NCI-H460 (cell line): ENCODE measurements around the gene CPZ. TPM values are rescaled to one million over a fixed set of nuclear protein-coding genes. Genes with fewer than 3 reads are reported as not detected.

Experiments
- DNase-seq: peaks from one replicate; pipeline ENCODE4 v3.0.0-alpha.2; 2016; ENCODE audit warnings: low read depth; ENCODE audit errors: extremely low read depth
- polyA plus RNA-seq: library from polyadenylated mRNA; depleted of rRNA; stranded (reverse); fragments of >200 nt; gene quantifications from 2 replicates; pipeline ENCODE4 v1.2.3, GENCODE V29; 2014; cell fraction: nucleus; rRNA removed
- total RNA-seq: library from RNA; depleted of rRNA; stranded (reverse); fragments of >200 nt; shearing (Covaris generic); gene quantifications from 2 replicates; pipeline ENCODE4 v1.2.3, GENCODE V29; 2014; rRNA removed

CPZ gene
- 0.32 TPM in 1 of 2 replicates, not detected in the other for total RNA-seq
- polyA plus RNA-seq, result 1.3 and 1.4 TPM in 2 replicates

DNA sequence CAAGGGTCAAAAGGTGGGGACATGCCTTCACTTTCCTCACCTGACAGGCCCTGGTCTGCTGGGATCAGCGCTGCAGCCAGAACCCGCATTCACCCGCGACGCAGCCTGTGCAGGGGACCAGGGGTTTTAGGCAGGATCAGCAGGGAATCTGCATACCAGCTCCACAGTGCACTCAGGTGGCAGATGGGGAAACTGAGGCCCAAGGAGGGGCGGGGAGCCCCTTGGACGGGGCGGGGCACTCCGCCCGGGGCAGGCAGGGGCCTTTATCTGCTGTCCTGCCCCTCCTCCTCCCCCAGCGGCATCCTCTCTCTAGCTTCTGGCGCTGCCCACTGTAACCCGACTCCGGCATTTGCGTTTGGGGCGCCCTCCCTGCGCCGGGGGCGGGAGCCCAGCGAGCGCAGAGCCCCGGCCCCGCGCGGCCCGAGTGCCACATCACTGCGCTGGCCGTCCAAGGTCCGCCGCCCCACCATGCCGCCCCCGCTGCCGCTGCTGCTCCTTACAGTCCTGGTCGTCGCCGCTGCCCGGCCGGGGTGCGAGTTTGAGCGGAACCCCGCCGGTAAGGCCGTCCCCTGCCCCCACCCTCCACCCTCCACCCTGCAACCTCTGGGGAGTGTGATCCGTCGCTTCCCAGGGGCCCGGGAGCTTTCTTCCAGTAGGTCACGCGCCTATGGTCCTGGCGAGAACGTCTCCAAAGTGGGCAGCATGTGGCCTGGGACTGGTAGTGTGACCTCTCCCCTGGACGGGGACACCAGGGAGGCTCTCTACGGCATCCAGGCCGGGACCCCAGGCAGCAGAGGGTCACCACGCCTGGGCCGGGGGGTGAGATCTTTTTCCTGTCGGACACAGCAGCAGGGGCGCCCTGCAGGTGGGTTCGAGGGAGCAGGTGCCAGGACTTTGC lies at the start of gene CPZ:
TSS of gene CPZ (plus strand) at position 400 of the 898 bp plus-strand sequence. CDS start at position 469, 69 bp downstream.
- DNase-seq, result no peak

DNA sequence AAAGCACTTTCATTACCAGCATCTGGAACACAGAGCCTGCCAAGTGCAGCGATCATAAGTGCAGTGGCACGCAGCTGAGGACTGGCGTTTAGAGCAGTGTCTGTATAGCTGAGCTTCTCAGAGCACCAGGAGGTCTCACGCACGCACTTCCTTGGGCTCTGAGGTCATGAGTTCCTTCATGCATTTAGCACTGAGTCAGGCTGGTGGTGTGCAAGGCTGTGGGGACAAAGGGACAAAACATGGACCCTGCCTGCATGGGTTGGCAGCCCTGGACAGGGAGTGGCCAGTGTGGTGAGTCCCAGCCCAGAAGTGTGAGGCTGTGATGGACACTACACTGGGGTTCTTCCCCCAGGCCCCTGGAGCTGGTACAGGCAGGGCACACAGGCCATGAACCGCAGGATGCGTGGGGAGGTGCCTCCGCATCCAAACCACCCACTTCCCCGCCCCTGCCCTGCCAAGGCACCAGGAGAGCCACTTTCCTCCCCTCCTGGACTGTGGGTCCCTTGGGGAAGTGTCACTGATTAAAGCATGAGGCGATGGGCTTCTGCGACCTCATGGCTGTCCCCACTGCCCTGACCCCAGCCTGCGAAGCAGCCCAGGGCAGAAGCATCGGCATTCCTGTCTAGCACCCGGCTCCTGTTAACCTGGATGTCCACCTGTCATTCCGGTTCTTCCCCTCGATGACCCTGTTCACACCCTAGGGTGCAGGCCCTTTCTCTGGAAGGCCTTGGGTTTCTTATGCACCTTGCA lies 49.6 kb upstream of the CPZ start:
- DNase-seq, result no peak

- no peak for DNase-seq
Measured at GRCh38 chr4:8543623-8544022, 48.9 kb upstream of the CPZ start.

- no peak for DNase-seq
Measured at GRCh38 chr4:8544282-8544681, 48.3 kb upstream of the CPZ start.

DNA sequence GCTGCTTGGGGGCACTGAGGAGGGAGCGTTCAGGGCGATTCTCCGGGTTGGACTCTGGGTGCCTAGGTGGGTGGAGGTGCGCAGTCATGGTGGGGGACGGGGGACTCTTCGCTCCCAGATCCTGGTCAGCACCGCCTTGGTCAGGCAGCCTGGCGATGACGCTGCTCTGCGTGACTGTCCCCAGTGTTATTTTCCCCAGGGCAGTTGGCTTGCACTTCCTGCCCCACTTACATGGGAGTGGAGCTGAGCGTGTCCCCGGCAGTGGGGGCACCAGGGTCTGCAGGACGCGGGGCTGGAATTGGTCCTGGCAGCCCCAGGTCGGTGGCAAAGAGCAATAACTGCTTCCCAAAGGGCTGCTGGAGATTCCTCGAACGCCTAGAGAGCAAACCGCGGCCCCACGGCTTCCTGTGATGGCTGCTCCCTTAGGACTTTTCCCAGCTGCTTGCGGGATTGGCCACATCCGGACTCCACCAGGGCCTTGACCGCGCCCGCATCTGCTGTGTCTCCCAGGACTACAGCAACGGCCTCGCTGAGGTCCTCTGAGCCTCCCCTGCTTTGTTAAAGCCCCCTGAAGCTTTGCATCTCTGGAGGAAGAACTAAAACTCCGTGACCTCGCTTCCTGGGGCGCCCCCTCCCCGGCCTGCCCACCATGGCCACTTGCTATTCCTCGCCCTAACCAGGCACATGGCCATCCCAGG lies 47.7 kb upstream of the CPZ start:
- DNase-seq, result no peak

DNA sequence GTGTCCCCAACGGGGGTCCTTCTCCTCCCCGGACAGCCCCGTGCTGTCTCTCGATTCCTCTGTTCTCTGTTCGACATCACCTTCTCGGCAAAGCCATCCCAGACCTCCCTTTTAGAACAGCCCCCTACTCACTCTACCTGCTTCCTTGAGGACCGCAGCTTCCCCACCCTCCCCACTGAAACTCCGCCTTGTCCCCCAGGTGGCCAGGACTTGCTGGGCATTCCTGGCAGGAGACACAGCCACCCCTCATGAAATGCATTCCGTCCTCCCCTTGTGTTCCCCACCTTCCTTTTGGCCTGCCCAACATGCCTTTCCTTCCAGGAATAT lies 47.2 kb upstream of the CPZ start:
- no peak for DNase-seq

DNA sequence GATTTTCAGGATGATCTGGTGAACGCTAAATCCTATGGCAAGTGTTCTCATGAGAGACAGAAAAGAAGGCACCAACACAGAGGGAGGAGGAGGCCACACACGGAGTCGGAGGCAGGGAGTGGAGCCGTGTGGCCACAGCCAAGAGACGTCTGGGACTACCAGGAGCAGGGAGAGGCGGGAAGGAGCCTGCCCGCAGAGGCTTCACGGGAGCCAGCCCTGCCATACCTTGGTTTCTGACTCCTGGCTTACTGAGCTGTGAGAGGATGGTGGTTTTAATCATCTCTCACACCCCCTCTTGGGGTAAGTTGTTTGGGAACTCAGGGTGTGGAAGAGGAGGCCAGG lies 45.8 kb upstream of the CPZ start:
- no peak for DNase-seq

- DNase-seq, result no peak
Measured at GRCh38 chr4:8547108-8547911, 45.3 kb upstream of the CPZ start.

DNA sequence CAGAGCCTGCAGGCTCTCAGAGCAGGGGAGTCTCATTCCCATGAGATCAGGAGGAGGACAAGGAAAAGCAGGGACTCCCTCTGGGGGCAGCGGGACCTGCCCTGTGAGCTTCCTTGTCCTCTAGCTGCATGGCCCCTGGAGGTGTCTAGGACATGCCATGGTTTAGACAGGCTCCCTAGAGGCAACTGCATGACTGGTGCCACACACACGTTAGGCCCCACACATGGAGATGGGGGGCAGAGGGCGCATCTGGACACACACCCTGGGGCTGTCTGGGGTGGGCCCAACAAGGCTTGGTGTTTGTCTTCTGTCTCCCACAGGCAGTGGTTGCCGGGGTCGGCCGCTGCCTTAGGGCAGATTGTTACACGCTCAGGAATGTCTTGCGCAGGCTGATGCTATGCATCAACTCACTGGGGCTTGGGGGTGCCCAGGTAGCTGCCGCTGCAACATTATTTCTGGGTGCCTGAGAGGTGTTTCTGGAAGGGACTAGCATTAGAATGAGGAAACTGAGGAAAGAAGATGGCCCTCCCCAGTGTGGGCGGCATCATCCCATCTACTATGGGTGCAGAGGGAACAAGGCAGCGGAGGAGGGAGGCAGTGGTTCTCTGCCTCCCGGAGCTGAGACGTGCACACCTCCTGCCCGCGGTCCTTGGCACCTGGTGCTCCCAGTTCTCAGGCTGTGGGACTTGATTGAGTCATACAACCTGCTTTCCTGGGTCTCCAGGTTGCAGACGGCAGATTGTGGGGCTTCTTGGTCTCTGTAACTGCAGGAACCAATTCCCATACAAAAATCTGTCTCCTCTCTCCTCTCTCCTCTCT lies 44.4 kb upstream of the CPZ start:
- no peak for DNase-seq

- DNase-seq, result no peak
Measured at GRCh38 chr4:8548731-8549351, 43.7 kb upstream of the CPZ start.

GRCh38 chr4:8549352-8549931 lies 43.1 kb upstream of the CPZ start:
- DNase-seq, result no peak

DNA sequence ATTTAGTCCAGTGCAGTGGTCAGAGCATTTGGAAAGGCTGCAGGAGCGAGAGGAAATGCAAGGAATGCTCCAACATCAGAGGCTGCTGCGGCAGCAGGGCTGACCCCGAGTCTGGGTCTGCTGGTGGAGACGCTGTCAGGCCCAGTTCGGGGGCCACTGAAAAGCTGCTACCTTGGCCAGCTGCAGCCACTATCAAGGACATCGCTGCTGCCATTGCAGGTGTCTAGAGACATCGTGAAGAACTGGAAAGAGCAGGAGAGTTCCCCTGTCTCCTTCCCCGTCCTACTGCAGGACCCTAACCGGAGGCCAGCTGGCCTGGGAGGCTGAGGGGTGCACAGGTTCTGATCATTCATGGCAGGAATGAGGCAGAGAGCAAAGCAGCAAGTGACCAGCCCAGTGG lies 41.9 kb upstream of the CPZ start:
- DNase-seq, result no peak

GRCh38 chr4:8552024-8552423 lies 40.5 kb upstream of the CPZ start:
- no peak for DNase-seq

DNA sequence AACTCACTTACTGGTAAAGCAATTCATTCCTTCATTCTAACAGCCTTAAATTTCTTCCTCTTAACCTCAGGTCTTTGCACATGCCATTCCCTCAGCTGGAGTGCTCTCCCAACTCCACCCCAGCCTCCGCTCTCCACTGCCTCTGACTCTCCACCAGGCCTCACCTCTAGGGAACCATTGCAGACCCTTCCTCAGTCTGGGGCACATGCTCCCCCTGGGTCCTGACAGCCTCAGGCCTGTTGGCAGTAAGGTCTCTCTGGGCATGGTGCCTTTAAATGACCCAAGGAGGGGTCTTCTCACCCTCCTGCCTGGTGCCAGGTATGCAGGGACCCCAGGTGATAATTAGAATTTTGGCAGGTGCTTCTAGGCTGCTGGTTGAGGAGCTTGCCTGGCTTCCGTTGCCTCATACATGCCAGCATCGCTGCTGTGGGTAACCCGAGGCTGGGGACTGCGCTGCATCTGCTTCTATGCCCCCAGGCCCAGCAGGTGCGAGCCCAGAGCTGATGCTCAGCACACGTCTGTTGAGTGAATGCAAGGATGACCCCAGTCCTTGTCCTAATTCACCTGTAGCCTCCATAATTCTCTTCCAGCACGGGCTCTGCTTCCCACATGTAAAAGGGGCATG lies 39.9 kb upstream of the CPZ start:
- no peak for DNase-seq

GRCh38 chr4:8553216-8553615 lies 39.3 kb upstream of the CPZ start:
- DNase-seq, result no peak

GRCh38 chr4:8553991-8554405 lies 38.6 kb upstream of the CPZ start:
- no peak for DNase-seq

GRCh38 chr4:8554555-8555100 lies 37.9 kb upstream of the CPZ start:
- DNase-seq, result no peak

DNA sequence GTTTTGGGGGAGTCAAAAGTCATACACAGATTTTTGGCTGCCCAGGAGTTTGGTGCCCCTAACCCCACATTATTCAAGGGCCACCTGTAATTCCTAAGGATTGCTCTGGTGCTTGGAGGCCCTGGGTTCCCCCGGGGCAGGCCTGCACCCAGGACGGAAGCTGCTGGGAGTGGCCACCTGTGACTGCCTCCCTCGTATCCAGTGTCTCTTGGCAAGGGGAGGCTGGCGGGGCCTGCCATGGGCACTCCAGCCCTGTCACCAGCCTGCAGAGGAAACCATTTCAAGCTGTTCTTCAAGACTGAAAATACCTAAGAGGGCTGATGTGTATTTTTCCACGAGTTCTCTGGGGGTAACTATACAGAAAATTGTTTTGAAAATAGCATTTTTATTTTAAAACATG lies 36.8 kb upstream of the CPZ start:
- DNase-seq, result no peak
